GM19023 (cell line): ENCODE measurements around the gene SUMO3.

Experiments
- ATAC-seq: cut with Tn5 transposase; IDR thresholded peaks from one replicate; pipeline ENCODE4 v1.9.1; 2021; ENCODE audit warnings: mild to moderate bottlenecking, moderate library complexity; ENCODE audit not compliant: unreplicated experiment

The SUMO3 gene

DNA sequence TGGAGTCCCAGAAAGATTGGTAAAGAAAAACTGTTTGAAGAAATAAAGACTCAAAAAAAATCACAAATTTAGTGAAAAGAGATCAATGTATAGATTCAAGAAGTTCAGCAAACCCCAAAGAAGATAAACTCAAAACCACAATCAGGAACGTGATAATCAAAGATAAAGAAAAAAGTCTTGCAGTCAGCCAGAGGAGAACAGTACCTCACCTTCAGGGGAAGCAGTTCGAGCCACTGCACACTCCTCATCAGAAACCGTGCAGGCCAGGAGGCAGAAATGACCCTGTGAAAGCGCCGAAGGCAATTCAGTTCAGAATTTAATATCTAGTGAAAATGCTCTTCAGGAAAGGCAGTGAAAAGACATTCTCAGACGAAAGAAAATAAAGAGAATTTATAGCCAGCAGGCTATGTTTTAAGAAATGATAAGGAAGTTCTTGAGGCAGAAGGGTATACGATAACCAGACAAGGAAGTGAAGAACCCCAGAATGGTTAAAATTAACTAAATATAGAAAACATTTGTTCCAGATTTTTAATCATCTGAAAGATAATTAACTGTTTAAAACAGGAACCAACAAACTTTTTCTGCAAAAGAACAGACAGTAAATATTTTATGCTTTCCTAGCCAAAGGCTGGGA lies 13.5 kb upstream of the SUMO3 start:
- no peak for ATAC-seq

GRCh38 chr21:44829507-44830092 lies 11.7 kb upstream of the SUMO3 start:
- ATAC-seq, result no peak

DNA sequence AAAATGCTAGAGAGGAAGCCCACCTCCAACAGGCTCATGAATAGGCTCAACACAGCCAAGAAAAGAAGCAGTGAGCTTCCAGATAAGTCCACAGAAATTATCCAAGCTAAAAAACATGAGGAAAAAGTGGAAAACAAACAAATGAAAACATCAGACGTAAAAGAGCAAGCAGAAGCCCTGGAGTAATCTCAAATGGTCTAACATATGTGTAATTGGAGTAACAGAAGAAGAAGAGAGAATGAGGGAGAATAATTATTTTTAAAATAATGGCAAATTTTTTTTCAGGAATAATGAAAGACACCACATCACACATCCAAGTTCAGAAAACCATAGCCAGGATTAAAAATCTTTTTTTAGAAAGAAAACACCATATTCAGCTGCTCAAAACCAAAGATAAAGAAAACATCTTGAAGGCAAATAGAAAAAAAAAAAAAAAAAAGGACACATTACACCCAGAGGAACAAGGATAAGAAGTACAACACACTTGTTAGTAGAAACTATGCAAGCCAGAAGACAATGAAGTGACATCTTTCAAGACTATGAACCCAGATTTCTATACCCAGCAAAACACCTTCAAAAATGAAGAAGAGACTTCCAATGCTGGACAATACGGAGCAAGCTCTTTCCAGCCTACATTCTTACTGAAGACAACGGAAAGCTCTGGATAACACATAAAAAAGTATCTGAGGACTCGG lies 10.6 kb upstream of the SUMO3 start:
- ATAC-seq, result no peak

DNA sequence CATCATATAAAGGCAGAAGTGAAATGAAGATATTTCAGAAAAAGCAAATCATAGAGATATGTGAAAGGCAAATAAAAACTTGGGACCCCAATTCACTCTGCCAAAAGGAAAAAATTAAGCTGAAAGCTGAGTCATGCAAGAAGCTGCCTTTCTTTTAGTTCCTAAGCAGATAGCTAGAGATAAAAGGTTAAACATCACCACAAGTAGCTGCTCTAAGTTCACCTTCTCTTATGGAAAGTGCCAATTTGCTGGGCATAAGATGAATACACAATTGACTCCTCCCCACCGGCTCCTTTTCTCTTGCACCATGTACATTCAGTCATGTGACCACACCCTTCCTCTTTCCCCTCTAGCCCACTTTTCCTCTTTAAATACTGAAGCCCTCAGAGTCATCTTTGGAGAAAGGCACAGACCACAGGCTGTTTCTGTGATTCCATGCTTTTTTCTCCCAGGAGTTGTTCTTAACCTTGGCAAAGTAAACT lies 5.4 kb upstream of the SUMO3 start:
- ATAC-seq, result no peak

GRCh38 chr21:44822484-44823178 lies 4.8 kb upstream of the SUMO3 start:
- ATAC-seq, result no peak

GRCh38 chr21:44820851-44821250 lies 3.0 kb upstream of the SUMO3 start:
- no peak for ATAC-seq

GRCh38 chr21:44819283-44820243 lies 1.7 kb upstream of the SUMO3 start:
- ATAC-seq, result no peak

- ATAC-seq, result no peak
These were observed 764 bp upstream of the SUMO3 start for GRCh38 chr21:44818640-44819011.

- ATAC-seq, result peak; percentile 74
These were observed 369 bp downstream of the SUMO3 start for GRCh38 chr21:44817506-44817880.

GRCh38 chr21:44816761-44817505 lies 929 bp downstream of the SUMO3 start:
- no peak for ATAC-seq

DNA sequence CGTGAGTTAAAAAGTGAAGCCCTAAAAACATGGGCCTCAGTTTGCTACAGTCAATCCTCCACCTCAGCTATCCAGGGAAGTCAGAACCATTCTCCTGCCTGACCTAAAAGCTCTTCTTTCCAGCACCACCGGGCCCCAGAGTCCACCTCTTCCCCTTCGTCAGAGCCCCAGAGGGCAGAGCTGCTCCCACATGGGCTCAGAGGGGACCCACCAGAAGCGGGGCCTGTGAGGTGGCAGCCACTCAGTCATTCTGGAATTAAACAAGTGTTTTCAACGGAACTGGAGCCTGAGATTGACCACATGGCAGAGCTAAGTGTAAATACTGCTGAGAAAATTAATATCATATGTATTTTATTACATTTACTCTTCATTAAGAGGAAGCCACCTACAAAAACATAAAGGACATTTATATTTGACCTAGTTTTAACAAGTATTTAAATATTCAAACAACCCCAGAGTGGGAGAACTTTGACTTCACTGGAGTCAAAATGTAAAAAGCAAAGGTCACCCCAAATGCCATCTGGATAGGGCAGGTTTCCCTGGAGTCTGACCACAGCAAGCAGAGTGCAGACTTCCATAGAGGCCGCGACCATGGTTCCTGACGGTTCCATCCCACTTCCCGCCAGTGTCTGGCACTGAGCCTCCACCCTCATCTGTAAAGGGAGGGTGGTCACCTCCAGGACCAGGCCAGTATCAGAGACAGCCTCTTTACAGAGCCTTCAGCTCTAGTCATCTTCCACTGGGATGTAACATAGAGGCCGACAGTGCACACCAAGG lies 1.8 kb downstream of the SUMO3 start:
- no peak for ATAC-seq

GRCh38 chr21:44815225-44815624 lies 2.6 kb downstream of the SUMO3 start:
- ATAC-seq, result no peak

GRCh38 chr21:44814498-44815023 lies 3.3 kb downstream of the SUMO3 start:
- ATAC-seq, result no peak

DNA sequence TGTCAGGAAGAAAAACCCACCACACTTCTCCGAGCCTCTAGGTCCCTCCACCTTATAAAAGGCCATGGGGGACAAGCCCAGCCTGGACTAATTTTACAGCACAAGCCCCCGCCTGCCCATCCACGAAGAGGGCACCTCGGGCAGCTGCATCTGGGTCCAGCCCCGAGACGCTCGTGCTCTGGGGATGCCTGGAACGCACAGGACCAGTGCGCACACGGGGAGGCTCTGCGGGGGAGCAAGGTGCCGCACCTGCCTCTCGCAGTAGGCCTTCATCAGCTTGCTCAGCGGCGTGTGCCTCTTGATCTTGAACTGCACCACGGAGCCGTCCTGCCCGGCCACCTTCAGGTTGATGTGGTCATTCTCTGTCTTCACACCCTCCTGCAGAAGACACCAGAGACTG lies 4.1 kb downstream of the SUMO3 start:
- no peak for ATAC-seq

GRCh38 chr21:44813149-44813548 lies 4.7 kb downstream of the SUMO3 start:
- ATAC-seq, result no peak

DNA sequence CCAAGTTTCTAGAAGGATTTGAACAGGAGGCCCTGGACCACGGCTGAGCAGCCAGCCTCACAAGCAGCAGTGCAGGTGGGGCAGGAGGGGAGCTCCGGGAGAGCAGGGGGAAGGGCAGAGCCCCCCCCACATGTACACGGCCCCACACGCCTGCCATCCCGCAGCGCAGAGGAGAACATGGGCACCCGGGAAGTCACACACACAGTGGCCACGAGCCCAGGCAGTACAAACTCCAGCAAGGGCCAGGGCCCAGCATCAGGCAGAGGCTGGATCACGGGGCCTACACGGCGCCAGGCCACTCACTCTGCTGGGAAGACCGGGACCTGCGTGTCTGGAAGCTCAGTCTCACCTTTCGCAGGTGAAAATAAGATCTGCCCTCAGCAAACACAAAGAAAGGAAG lies 5.2 kb downstream of the SUMO3 start:
- no peak for ATAC-seq

GRCh38 chr21:44810779-44811178 lies 7.1 kb downstream of the SUMO3 start:
- no peak for ATAC-seq

- ATAC-seq, result no peak
These were observed 12.0 kb downstream of the SUMO3 start for GRCh38 chr21:44805859-44806258.

DNA sequence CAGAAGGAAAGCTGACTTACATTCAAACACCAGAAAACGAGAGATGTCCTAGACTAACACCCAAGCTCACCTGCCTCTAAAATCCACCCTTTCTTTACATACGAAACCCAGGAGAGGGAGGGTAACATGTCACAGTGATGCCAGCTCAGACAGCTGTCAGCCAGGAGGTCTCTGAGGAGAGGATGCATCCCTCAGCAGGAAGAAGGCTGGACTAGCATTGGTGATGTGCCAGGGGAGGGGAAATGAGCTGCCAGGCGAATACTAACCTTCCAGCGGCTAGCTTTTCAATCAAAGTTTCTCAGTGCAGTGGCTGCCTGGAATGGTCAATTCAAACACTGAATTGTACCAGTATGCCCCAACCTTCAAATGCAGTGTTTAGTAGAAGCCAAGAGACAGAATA lies 12.6 kb downstream of the SUMO3 start:
- no peak for ATAC-seq
